BLaER1 (cell line): ENCODE measurements around the gene DYRK2.
A peak's percentile ranks its signal among the peaks of the same experiment; 100 is the strongest.

Experiments used
- H3K27ac ChIP-seq: shearing (Covaris generic); formaldehyde crosslinking; 2 replicates; pipeline ENCODE4 v1.8.1; 2022
- H3K27me3 ChIP-seq: shearing (Covaris generic); formaldehyde crosslinking; 2 replicates; pipeline ENCODE4 v1.8.1; 2022
- H3K36me3 ChIP-seq: shearing (Covaris generic); formaldehyde crosslinking; 2 replicates; pipeline ENCODE4 v1.8.1; 2022
- H3K4me1 ChIP-seq: shearing (Covaris generic); formaldehyde crosslinking; 2 replicates; pipeline ENCODE4 v1.8.1; 2022
- H3K4me2 ChIP-seq: shearing (Covaris generic); formaldehyde crosslinking; 2 replicates; pipeline ENCODE4 v1.8.1; 2022
- H3K4me3 ChIP-seq: shearing (Covaris generic); formaldehyde crosslinking; 2 replicates; pipeline ENCODE4 v1.8.1; 2022
- H3K9ac ChIP-seq: shearing (Covaris generic); formaldehyde crosslinking; 2 replicates; pipeline ENCODE4 v1.8.1; 2022
- H3K9me3 ChIP-seq: shearing (Covaris generic); formaldehyde crosslinking; 2 replicates; pipeline ENCODE4 v1.8.1; 2022
- H4K20me1 ChIP-seq: shearing (Covaris generic); formaldehyde crosslinking; 2 replicates; pipeline ENCODE4 v1.8.1; 2022
- Cebpa-rat ChIP-seq: shearing (Covaris generic); IDR thresholded peaks from 2 replicates; pipeline ENCODE4 v1.8.1; 2022

Gene DYRK2

DNA sequence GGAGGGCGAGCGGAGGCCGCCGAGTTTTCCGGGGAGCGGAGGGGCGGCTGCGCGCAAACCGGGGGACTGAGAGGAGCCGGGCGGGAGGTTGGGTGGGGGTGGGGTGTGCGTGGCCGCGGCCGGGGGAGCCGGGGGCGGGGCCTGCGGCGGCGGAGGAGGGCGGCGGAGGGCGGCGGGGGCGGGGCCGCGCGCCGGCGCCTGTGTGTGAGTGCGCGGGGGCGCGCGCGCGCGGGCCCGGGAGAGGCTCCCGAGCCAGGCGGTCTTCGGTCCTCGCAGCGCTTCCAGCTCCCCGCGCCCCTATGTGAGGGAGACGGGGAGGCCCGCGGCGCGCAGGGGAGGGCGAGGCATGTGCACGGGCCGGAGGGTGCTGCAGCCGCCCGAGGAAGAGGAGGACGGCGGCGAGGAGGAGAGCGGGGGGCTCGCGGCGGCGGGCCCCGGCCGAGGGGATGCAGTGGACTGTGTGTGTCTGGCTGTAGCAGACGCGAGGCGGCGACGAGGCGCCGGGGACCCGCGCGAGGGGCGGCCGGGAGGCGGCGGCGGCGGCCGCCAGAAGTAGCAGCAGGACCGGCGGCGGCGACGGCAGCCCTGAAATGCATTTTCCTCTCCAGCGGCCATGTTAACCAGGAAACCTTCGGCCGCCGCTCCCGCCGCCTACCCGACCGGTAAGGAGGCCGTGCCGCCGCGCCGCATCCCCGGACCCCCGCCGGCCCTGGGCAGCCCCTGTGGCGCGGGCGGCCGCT, at the start of gene DYRK2:
DYRK2 (plus strand) TSS at position 225 of the 740 bp plus-strand sequence; CDS start at position 614, 389 bp downstream.
- Histone ChIP-seq H3K4me3 (peak within 1 kb of the TSS; percentile 100), H4K20me1 (peaks cover 38% of the 10 kb centered on the region), H3K36me3 (peaks cover 10% of the 10 kb centered on the region), H3K4me2 (peak within 1 kb of the TSS; percentile 94), H3K27ac (peak within 1 kb of the TSS; percentile 99), H3K27me3 (no peaks in the 10 kb centered on the region), H3K9ac (peak within 1 kb of the TSS; percentile 99), H3K4me1 (peaks cover 37% of the 10 kb centered on the region), H3K9me3 (no peaks in the 10 kb centered on the region)
- no peak for TF ChIP-seq Cebpa-rat

DNA sequence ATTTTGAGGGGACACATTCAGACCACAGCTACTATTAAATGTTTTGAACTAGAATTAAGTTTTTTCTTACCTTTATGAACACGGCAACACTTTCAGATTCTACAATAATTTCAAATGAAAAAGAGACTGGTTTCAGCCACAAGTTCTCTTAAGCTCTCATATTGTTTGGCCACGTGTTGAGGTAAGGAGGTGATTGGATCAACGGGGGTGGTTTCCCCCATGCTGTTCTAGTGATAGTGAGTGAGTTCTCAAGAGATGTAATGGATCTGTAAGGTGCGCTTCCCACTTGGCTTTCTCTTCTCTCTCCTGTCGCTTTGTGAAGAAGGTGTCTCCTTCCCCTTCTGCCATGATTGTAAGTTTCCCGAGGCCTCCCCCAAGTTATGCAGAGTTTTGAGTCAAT, 48.9 kb upstream of the DYRK2 start:
- Histone ChIP-seq H3K9ac (no peak overlapping the region), H3K27ac (no peak overlapping the region), H3K27me3 (no peaks in the 10 kb centered on the region), H3K36me3 (no peaks in the 10 kb centered on the region), H3K4me2 (no peak overlapping the region), H3K9me3 (peaks cover 13% of the 10 kb centered on the region), H3K4me1 (no peaks in the 10 kb centered on the region), H4K20me1 (no peaks in the 10 kb centered on the region), H3K4me3 (no peak overlapping the region)
- no peak for TF ChIP-seq Cebpa-rat

DNA sequence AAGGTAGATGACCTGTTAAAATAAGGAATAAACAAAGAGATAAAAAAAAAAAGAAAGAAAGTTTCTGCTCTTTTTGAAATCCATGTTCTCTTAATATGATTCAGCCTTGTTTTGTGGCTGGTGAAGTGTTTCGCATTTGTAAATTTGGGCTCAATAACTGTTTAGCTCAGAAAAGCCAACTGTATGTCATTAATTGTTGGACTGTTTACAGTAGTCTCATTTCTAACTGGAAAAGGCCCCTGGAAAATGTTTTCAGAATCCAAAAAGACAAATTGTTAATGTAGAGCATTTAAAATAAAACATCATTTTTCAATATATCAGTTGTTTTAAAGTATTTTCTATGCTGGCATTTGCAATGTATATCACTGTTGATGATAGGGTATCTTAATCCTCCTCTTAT, 47.4 kb upstream of the DYRK2 start:
- H4K20me1 ChIP-seq = no peaks in the 10 kb centered on the region
- TF ChIP-seq Cebpa-rat = no peak
- peaks cover 13% of the 10 kb centered on the region for H3K9me3 ChIP-seq
- H3K4me2 ChIP-seq = no peak overlapping the region
- no peaks in the 10 kb centered on the region for H3K4me1 ChIP-seq
- H3K27me3 ChIP-seq = no peaks in the 10 kb centered on the region
- no peak overlapping the region for H3K4me3 ChIP-seq
- no peaks in the 10 kb centered on the region for H3K36me3 ChIP-seq
- no peak overlapping the region for H3K27ac ChIP-seq
- H3K9ac ChIP-seq = no peak overlapping the region

GRCh38 chr12:67609226-67609870, 39.2 kb upstream of the DYRK2 start:
- no peaks in the 10 kb centered on the region for H3K36me3 ChIP-seq
- H3K9ac ChIP-seq = no peak overlapping the region
- H3K27ac ChIP-seq = no peak overlapping the region
- no peak for TF ChIP-seq Cebpa-rat
- H3K4me2 ChIP-seq = no peak overlapping the region
- no peaks in the 10 kb centered on the region for H4K20me1 ChIP-seq
- H3K9me3 ChIP-seq = peaks cover 5% of the 10 kb centered on the region; the same call in 1 of the 2 replicates
- H3K27me3 ChIP-seq = no peaks in the 10 kb centered on the region
- no peak overlapping the region for H3K4me3 ChIP-seq
- no peaks in the 10 kb centered on the region for H3K4me1 ChIP-seq

GRCh38 chr12:67613040-67613439, 35.5 kb upstream of the DYRK2 start:
- Histone ChIP-seq H3K9ac (no peak overlapping the region), H3K9me3 (peaks cover 5% of the 10 kb centered on the region; the same call in 1 of the 2 replicates), H4K20me1 (no peaks in the 10 kb centered on the region), H3K4me1 (no peaks in the 10 kb centered on the region), H3K27ac (no peak overlapping the region), H3K4me3 (no peak overlapping the region), H3K36me3 (no peaks in the 10 kb centered on the region), H3K4me2 (no peak overlapping the region), H3K27me3 (no peaks in the 10 kb centered on the region)
- TF ChIP-seq Cebpa-rat = no peak

DNA sequence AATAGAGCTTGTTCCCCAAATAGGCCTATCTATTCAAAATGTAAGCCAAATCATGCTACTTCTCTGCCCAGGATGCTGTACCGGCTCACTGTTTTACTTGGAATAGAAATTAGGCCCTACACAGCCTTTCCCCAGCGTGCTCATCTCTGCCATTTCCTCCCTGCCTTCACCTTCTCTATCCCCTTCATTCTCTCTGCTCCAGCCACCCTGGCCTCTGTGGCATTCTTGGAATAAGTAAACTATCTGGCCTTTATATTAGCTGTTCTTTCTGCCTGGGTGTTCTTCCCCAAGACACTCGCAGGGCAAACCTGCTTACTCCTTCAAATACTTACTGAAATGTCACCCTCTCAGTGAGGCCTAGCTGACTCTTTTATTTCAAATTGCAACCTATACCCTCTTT, 30.9 kb upstream of the DYRK2 start:
- Histone ChIP-seq H3K4me1 (no peaks in the 10 kb centered on the region), H3K36me3 (no peaks in the 10 kb centered on the region), H3K27ac (no peak overlapping the region), H3K27me3 (no peaks in the 10 kb centered on the region), H3K9me3 (peaks cover 3% of the 10 kb centered on the region; the same call in 1 of the 2 replicates), H3K9ac (no peak overlapping the region), H4K20me1 (no peaks in the 10 kb centered on the region), H3K4me3 (no peak overlapping the region), H3K4me2 (no peak overlapping the region)
- TF ChIP-seq Cebpa-rat = no peak

GRCh38 chr12:67618303-67618702, 30.2 kb upstream of the DYRK2 start:
- no peaks in the 10 kb centered on the region for H3K36me3 ChIP-seq
- no peaks in the 10 kb centered on the region for H3K27me3 ChIP-seq
- no peaks in the 10 kb centered on the region for H3K4me1 ChIP-seq
- no peak overlapping the region for H3K9ac ChIP-seq
- no peak overlapping the region for H3K27ac ChIP-seq
- H4K20me1 ChIP-seq = no peaks in the 10 kb centered on the region
- TF ChIP-seq Cebpa-rat = no peak
- no peak overlapping the region for H3K4me2 ChIP-seq
- no peaks in the 10 kb centered on the region for H3K9me3 ChIP-seq
- no peak overlapping the region for H3K4me3 ChIP-seq

GRCh38 chr12:67621112-67621511, 27.4 kb upstream of the DYRK2 start:
- Histone ChIP-seq H3K9ac (no peak overlapping the region), H4K20me1 (no peaks in the 10 kb centered on the region), H3K36me3 (no peaks in the 10 kb centered on the region), H3K4me1 (peaks cover 5% of the 10 kb centered on the region; the same call in 1 of the 2 replicates), H3K4me2 (no peak overlapping the region), H3K27me3 (no peaks in the 10 kb centered on the region), H3K4me3 (no peak overlapping the region), H3K27ac (no peak overlapping the region), H3K9me3 (no peaks in the 10 kb centered on the region)
- no peak for TF ChIP-seq Cebpa-rat

- no peak overlapping the region for H3K27ac ChIP-seq
- H3K36me3 ChIP-seq = no peaks in the 10 kb centered on the region
- no peak overlapping the region for H3K4me2 ChIP-seq
- H3K4me1 ChIP-seq = peaks cover 5% of the 10 kb centered on the region; the same call in 1 of the 2 replicates
- no peak overlapping the region for H3K9ac ChIP-seq
- no peak overlapping the region for H3K4me3 ChIP-seq
- H3K9me3 ChIP-seq = no peaks in the 10 kb centered on the region
- H4K20me1 ChIP-seq = no peaks in the 10 kb centered on the region
- no peaks in the 10 kb centered on the region for H3K27me3 ChIP-seq
- TF ChIP-seq Cebpa-rat = no peak
These were observed 26.6 kb upstream of the DYRK2 start for GRCh38 chr12:67621926-67622325.

DNA sequence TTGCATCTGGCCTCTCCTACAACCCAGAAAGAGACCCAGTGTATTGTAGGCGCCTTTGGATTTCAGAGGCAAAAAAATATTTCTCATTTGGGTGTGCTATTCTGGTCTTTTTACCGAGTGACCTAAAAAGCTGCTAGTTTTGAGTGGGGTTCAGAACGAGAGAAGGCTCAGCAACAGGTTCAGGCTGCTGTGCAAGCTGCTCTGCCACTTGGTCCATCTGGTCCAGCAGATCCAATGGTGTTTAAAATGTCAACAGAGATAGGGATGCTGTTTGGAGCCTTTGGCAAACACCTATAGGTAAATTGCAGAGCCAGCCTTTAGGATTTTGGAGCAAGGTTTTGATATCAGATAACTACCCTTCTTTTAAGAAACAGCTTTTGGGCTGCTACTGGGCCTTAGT, 25.3 kb upstream of the DYRK2 start:
- Histone ChIP-seq H3K4me3 (no peak overlapping the region), H3K9ac (no peak overlapping the region), H3K9me3 (no peaks in the 10 kb centered on the region), H3K27ac (no peak overlapping the region), H3K4me2 (no peak overlapping the region), H3K36me3 (no peaks in the 10 kb centered on the region), H4K20me1 (no peaks in the 10 kb centered on the region), H3K27me3 (no peaks in the 10 kb centered on the region), H3K4me1 (peaks cover 5% of the 10 kb centered on the region; the same call in 1 of the 2 replicates)
- no peak for TF ChIP-seq Cebpa-rat
